Left hindlimb (tissue), 1 donor: ENCODE data around the gene DNASE1L2.

Source experiments
- DNase-seq: peaks from one replicate; pipeline ENCODE4 v3.0.0-alpha.2; 2018

Gene DNASE1L2

GRCh38 chr16:2271848-2272461 is 35.7 kb downstream of the DNASE1L2 start:
- no peak for DNase-seq

- no peak for DNase-seq
These were observed 37.2 kb downstream of the DNASE1L2 start for GRCh38 chr16:2273484-2273883.

GRCh38 chr16:2273931-2274330 is 37.7 kb downstream of the DNASE1L2 start:
- DNase-seq: no peak

DNA sequence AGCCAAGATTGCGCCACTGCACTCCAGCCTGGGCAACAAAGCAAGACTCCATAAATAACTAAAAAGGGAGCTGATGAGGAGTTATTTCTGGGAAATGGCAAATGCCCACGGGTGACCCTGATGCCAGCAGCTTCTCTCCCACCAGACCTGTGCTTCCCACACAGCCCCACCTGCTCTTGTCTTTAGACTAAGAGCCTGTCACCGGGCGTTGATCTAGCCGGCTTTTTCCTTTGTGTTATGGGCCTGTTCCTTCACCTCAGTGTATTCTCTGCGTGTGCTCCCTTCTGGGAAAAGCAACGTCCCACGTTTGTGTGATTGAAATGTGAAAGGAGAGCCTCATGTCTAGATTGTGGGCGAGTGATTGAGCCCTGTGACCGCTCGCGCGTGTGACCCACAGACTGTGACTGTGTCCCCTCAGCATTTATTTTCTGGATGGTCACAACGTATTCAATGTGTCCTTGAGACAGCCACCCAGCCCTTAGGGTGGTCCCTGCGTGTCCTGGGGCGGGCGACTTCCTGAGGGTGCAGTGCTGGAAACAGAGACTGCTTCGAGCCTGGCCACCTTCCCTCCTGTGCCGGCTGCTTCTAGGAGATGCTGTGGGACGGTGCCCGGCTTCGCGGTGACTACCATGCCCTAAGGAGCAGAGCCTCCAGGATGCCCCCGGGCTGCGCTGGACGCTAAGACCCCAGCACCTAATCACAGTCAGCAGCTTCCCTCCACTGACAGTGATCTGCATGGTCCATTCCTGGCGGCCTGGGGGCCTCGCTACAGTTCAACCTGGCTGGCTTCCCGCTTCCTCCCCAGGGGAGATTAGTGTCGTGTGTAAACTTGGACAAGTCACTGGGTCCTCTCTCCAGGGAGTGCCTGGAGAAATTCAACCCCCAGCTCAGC is 39.5 kb downstream of the DNASE1L2 start:
- no peak for DNase-seq

DNA sequence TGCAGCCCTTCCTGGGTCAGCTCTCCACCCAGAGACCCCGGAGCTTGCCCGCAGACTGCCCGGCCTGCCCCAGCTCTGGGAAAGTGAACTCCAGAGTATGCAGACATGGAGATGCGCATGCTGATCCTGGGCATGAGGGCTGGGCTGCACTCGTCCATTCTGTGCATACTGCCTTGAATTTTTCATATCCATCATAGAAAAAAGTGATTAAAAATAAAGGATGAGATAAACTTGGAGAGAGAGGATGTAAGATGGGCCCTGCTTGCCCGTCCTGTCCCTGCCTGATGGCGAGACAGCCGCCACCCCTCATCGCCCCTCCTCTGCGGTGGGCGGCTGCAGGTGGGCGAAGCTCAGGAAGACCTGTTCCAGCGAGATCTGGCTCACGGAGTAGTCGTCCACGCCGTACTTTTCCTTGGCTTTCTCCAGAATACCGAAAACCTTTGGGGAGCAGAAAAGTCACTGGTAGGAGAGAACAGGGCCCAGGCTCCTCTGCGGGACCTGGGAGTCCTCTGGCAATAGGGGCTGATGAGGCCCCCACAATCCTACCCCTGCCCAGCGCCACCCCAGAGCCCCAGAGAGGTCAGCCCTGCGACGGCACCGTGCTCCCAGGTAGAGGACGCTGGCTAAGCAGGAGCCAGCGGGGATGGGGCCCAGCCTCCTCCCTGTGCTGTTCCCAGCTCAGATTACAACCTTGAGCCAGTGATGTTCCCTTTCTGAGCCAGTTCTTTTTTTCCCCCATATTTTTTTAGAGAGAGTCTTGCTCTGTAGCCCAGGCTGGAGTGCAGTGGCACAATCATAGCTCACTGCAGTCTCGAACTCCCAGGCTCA is 40.3 kb downstream of the DNASE1L2 start:
- no peak for DNase-seq

GRCh38 chr16:2277466-2278271 is 41.4 kb downstream of the DNASE1L2 start:
- no peak for DNase-seq

GRCh38 chr16:2278272-2278608 is 42.0 kb downstream of the DNASE1L2 start:
- no peak for DNase-seq

GRCh38 chr16:2278956-2279800 is 42.9 kb downstream of the DNASE1L2 start:
- no peak for DNase-seq

GRCh38 chr16:2280461-2280860 is 44.2 kb downstream of the DNASE1L2 start:
- no peak for DNase-seq

DNA sequence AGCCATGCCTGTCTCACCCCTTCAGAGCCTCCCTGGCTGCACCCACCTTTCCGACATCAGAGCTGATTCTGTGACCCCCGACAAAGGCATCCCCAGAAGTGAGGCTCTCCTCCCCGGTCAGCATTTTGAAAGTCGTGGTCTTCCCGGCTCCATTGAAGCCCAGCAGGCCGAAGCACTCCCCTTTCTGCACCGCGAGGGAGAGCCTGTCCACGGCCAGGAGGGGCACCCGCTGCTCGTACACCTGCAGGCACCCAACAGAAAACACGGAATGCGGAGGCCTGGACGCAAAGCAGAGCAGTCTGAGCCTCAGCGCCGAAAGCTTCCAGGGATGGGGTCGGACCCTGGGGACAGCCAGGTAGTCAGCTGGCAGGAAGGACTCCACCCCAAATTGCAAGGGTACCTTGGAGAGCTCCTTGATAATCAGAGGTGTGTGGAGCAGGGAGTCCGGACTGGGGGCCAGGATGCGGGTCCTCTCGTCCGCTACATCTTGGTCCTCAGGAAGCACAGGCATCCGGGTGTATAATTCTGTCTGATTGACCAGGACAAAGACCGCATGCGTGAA is 44.8 kb downstream of the DNASE1L2 start:
- DNase-seq: no peak

DNA sequence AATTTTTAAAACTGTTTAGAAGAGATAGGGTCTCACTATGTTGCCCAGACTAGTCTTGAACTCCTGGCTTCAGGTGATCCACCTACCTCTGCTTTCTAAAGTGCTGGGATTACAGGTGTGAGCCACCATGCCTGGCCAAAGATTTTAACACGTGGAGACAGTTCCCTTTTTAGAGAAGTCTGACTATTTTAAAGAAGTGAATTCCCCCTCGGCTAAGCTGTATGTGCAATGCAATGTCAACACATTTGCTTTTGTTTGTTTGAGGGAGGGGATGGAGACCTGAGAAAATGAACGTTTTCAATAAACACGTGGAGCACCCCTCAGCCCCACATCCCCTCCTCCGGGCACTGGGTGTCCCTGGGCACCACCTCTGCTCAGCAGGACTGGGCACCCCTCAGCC is 46.0 kb downstream of the DNASE1L2 start:
- DNase-seq: no peak

GRCh38 chr16:2282866-2283555 is 46.8 kb downstream of the DNASE1L2 start:
- no peak for DNase-seq

GRCh38 chr16:2284001-2284770 is 47.9 kb downstream of the DNASE1L2 start:
- DNase-seq: no peak

DNA sequence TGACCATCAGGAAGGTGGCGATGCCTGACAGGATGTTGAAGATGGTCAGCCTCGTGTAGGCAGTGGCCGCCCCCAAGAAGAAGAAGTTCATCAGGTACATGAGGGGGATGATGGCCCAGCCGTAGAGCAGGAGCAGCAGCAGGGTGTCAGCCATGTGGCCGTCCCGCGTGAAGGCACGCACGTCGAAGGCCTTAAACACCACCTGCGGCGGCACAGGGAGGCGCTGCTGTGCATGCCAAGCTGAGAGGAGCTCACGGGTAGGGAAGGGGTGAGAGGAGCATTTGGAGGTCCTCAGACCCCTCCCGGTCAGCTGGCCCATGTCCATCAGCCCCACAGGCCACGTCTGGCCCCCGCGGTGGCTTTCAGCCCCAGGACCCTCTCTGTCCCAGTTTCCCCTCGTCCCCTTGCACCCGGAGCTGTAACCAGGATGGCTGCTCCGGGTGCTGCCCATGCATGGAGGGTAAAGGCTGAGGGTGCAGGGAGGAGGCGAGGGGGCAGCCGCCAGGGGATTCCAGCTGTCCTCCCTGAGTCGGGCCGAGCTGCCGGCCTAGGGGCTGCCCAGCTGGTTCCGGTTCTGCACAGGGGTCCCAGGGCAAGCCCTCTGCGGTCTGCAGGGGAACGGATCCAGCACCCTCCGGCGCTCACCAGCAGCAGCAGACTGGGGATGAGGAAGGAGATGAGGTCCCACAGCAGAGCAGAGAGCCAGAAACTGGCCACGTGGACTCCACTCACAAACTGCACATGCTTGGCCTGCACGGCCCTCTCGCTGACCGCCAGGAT is 48.7 kb downstream of the DNASE1L2 start:
- no peak for DNase-seq

- no peak for DNase-seq
These were observed 49.5 kb downstream of the DNASE1L2 start for GRCh38 chr16:2285731-2286191.

GRCh38 chr16:2286550-2286949 is 50.3 kb downstream of the DNASE1L2 start:
- no peak for DNase-seq

- no peak for DNase-seq
These were observed 51.8 kb downstream of the DNASE1L2 start for GRCh38 chr16:2287916-2288547.
